CD4-positive, alpha-beta T cell treated with Interleukin-6 at 100 ng/mL for 8 hours (primary cell): Measurements from ENCODE around the gene STX3.
"Not testable (repeated sequence)": the region's sequence is repeated elsewhere in the genome, so short reads cannot be mapped to it uniquely, and the experiment has no call there.

Source experiments
- DNase-seq: peaks from one replicate; pipeline ENCODE4 v3.0.0-alpha.2; 2020; ENCODE audit warnings: mixed read lengths, low spot score

The STX3 gene

DNA sequence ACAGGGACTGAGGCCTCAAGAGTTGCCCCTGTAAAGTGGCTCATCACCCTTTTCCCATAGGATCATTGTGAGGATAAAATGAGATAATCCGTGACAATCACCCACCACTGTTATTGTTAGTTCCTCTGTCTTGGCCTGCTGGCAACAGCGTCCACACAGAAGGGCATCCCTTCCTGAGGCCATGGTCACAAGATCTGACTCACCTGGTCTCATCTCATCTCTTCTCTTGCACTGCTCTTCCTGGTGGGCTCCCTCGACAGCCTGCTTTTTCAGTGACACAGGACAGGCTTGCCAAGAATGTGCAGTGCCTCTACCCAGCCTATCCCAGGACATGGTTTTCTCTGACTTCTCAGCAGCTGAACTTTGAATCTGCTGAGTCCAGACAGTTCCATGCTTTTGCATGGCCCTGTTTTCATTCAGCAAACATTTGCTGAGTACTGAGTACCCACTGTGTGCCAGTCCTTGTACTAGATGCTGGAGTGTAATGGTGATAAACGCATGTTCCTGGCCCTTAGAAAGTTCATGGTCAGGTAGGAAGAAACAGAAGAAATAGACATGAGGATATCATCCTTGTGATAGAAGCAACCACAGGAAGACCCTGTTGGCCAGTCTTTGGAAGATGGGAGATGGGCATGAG is 3.3 kb downstream of the STX3 start:
- DNase-seq, result no peak

DNA sequence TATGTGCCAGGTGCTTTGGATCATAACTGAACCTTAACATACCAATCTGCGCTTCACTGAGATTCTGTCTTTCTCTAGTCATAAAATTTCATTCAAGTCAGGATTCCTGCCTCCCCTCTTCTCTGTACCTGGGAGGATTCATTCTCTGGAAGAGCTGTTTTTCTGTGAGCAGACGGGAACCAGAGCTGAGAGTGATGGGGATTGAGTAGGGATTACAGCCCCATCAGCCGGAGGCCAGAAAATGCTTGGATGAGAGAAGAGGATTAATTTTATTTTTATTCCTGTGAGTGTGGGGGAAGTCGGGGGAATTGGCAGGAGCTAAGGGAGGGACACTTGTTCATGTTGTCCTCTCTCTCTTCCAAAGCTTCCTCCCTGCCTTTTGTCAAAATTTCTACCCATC is 4.7 kb downstream of the STX3 start:
- no peak for DNase-seq

DNA sequence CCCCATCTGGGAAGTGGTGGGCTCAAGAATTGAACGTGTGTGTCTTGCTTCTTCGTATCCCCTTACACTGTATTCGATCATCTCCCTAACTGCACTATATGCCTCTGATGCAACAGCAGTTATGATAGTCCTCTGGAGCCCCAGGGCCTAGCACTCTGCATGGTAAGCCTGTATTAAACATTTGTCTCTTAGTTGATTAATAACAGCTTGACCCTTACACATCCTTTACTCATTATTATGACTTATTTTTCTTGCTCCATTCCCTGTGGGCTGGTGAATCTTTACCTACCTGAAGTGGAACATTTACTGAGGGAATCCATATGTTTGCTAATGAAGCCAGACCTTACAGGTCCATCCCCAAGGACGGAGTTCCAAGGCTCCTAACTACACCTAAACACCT is 5.6 kb downstream of the STX3 start:
- DNase-seq, result no peak

DNA sequence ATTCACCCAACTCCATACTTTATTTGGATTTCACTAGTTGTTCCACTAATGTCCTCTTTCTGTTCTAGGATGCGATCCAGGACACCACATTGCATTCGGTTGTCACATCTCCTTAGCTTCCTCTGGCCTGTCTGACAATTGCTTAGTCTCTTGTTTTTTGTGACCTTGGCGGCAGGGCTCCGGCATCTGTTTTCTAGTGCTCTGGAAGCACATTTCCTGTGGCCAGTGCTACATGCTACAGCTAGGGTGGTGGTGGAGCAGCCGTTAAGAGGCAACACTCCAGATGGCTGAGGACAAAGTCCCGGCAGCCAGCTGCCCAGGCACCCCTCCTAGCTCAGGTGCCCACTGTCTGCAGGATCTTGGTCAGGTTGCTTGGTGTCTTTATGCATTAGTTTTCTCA is 6.8 kb downstream of the STX3 start:
- no peak for DNase-seq

DNA sequence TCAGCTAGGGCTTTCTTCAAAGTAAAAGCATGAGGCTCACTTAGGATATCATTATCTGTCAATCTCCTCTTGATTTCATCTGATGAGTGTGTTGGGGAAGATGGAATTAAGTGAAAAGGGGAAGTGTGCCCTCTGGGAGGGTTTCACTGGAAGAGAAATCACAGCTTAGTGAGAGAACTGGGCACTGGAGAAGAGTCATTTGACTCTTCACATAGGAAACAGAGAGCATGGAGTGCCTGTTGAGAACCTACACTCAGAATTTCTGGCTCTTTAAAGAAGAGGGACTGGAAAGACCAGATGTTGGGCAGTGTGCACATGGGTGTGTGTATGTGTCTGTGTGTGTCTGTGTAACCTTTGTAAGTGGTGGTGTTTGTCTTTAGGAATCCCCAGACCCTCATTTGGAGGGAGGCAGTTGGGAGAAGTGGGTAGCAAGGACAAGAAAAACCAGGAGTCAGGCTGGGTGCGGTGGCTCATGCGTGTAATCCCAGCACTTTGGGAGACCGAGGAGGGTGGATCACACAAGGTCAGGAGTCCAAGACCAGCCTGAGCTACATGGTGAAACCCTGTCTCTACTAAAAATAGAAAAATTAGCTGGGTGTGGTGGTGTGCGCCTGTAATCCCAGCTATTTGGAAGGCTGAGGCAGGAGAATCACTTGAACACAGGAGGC is 10.0 kb downstream of the STX3 start:
- DNase-seq, result no peak

DNA sequence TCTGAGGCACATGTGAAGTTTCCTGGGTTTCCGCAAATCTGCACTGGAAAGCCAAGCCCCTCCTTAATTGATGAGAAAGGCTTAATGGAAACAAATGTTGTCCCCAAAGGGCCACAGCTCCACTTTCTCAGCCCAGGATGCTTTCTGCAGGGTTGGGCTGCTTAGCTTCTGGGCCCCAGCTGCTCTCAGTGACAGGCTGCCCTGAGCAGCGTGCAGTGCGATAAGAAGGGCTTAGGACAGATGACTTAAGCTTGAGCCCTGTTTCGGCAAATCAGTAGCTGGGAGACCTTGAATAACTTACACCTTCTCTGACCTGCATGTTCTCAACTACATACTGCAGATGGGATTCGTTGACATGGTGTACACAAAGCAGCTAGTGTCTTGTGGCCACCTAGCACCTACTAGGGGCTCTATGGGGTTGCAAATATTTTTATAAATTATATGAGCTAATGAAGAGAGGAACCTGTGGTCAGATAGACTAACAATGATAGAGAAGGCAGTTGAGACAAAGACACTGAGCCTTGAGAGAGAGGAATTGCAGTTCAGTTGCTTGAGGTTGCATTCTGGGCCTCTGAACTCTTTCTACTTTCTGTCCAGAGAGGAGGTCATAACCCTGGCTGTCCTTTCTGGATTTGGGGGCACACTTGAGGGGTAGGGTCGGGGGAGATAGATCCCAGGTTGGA is 11.5 kb downstream of the STX3 start:
- DNase-seq, result no peak

DNA sequence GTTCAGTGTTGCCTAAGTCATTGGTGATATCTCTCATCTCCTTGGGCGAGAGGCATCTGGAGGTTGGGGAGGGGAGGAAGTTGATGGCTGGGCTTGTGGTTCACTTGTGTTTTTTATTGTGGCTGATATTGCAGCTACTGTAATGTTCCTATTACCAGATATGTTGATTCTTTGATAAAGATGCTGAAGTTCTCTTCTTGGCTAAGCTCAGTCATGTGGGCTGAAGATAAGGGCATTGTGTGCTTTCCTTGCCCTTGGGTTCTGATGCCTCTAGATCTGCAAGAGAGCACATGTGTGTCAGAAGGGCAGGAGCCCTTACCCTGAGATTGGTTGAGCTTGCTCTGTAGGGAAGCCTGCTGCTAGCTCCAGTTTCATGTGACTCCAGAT is 12.0 kb downstream of the STX3 start:
- DNase-seq, result peak; percentile 41

DNA sequence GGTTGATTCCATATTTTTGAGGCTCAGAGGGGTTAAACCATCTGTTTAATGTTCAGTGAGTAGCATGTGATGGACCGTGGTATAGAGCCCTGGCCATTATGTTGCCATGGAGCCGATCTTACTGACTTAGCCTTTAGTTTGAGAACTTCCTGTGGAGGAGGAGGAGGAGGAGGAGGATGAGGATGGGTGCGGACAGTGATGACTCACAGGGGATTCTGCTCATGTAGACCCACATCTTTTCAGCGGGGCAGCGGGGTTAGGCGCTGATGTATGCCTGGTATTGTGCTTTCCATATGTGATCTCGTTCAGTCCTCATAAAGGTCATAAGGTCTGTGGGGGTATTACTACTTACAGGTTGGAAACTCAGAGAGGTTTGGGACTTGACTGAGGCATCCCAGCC is 13.9 kb downstream of the STX3 start:
- no peak for DNase-seq

DNA sequence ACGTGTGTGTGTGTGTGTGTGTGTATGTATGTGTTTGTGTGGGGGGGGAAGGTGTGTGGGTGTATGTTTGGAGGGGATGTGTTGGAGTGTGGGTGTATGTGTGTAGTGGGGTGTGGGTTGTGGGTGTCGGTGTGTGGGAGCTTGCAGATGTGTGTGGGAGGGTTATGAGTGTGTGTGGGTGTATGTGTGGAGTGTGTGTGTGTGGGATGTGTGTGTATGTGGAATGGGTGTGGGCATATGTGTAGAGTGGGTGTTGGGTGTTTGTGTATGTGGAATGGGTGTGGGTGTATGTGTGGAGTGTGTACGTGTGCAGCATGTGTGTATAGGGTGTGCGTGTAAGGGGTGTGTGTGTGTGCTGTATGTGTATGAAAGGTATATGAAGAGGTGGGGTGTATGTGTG is 14.7 kb downstream of the STX3 start:
- DNase-seq, result no peak

DNA sequence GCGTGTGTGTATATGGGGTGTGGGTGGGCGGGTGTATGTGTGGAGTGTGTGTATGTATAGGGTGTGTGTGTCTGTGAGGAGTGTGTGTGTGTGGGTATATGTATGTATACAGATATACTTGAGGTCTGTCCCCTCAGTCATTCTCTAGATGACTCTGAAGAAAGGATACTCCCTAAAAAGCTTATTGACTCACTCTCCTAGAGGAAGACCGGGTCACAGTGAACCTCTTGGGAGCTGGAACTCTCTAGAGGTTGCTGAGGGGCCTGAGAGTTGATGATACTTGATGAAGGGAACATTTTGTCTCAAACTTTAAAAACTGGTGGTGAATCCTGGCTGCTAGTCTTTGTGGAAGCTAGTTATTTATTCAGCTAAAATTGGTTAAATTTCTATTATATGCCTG is 15.1 kb downstream of the STX3 start:
- no peak for DNase-seq

DNA sequence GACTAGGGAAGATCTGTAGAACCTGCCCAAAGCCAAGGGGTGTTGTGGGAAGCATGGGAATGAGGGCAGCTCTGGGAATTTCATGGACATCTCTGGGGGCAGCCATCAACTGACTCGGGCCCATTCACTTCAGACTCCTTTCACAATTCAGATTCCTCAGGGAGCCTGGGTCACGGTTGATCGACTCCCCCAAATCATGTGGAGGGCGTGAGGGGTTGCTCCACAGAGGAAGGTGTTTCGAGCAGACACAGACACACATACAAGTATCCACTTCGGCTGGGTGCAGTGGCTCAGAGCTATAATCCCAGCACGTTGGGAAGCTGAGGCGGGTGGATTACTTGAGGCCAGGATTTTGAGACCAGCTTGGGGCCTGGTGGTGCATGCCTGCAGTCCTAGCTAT is 15.7 kb downstream of the STX3 start:
- DNase-seq, result no peak

DNA sequence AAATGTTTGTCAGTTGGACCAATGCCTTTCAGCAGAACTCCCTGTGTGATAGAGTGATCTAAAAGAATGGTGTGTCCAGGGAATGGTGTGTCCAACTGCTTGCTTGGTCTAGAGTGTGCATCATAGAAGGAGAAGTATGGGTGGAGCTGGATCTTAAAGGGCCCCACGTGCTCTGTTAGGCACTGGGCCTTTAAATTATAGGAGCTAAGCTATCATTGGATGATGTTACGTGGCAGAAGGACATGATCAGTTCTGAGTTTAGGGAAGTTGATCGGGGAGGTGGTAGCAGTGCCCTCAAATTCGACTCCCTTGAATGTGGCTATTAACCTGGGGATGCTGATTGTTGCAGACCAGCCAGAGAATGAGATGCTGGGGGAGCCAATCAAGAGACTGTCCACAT is 16.4 kb downstream of the STX3 start:
- no peak for DNase-seq

DNA sequence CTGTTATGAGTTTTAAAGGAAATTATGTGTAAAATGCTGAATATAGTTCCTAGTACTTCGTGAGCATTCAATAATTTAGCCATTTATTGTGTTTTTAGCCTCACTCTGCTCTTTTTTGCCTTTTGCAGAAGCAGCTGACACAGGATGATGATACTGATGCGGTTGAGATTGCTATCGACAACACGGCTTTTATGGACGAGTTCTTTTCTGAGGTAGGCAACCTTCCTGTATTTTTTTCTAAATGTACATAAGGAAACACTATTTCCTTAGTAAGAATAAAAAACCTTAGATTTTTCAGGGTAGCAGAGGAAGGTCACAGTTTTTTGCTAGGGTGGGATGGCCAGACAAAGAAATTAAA is 17.9 kb downstream of the STX3 start:
- DNase-seq, result no peak

DNA sequence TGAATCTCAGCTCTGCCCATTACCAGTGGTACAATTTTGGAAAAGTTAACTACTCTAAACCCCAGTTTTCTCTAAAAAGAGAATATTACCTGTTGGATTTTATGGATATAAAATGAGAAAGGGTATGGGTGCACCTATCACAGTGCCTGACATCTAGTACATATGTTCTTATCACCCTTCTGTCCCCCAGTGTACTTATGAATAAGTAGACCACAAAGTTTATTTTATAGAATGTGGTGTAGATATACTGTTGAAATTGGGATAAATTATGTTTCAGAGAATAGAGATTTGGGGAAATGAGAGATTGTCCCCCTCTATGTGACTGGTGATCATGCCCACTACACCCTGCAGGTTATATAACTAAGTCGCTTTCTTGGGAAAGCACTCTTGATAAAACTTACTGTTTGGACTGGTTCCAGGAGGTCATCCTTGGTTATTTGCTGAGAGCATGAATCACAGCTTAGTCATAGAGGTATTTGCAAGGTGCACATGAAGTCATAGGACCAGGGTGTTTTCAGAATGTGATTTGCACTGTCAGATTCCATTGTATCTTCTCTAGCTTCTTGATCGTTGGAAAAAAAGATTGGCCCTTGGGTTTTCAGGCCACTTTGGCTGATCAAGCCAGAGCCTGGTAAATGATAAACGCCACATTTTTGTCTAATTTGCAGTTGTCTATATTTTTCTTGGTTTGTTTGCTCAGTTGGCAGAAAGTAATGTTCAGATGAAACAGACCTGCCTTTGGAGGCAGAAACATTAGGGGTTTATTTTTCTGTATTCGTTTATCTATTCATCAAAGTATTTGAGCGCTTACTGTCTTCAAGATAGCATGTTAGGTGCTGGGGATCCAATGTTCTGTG is 21.3 kb downstream of the STX3 start:
- DNase-seq, result peak; percentile 24

DNA sequence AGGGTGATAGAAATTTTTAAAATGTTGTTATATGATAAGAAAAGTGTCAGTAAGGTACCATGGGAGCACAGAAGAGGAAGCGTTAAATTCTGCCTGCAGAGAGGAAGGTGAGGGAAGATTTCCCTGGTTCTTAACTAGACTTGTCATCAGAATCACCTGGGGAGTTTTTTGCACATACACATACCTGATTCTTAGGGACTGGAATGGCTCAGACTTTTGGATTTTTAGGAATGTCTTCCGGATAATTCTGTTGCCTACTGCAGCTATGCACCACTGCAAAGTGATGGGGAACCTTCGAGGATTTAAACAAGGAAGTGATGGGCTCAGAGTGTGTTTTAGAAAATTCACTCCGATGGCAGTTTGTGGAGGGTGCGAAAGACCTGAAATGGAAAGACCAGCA is 21.9 kb downstream of the STX3 start:
- DNase-seq, result no peak

DNA sequence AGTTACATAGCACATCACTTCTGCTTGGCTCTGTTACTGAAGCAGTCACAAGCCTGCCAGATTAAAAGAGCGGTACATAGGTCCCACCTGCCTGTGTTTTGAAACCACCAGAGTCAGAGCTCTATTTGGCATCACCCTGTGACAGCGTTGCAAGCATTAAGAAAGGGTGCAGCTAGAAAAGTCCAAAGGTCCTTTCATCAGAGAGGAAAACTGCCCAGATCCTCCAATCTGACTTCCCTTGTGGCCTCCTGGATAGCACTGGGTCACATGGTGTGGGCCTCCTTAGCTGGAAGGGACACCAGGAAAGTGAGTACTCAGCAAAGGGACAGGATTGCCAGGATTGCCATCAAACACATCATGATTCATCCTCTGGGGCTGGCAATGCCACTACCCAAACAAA is 22.9 kb downstream of the STX3 start:
- no peak for DNase-seq

DNA sequence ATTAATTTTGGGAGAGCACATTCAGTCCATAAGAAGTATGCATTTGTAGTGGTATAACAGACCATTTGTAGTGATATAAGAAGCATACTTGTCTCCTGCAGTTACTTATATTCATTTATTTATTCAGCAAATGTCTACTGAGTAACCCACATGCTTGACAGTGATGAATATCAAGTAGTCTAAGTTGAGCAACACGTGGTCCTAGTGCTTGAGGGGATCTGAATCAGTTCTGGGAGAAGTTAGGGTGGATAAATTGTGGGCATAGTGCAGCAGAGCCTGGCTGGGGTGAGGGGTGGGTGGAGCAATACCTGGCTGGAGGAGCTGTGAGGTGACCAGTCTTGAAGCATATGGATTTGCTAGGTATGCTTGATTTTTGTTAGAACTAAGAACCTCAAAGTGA is 24.3 kb downstream of the STX3 start:
- no peak for DNase-seq

DNA sequence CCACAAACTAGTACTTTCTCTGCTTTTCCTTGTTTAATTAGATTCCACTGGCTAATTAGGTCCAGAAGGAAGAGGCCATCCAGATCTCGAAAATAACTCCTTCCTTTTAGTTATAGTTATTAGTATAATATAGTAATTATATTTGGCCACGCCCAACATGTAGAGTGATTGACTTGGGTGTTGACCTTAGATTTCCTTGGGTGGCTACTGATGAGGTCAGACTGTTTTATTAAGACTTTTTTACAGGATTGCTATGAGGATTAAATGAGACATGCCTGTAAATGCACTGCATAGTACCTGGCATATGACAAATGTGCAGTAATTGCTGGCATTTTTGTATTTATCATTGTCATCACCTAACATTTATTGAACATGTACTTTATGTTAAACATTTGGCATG is 26.9 kb downstream of the STX3 start:
- DNase-seq, result no peak

DNA sequence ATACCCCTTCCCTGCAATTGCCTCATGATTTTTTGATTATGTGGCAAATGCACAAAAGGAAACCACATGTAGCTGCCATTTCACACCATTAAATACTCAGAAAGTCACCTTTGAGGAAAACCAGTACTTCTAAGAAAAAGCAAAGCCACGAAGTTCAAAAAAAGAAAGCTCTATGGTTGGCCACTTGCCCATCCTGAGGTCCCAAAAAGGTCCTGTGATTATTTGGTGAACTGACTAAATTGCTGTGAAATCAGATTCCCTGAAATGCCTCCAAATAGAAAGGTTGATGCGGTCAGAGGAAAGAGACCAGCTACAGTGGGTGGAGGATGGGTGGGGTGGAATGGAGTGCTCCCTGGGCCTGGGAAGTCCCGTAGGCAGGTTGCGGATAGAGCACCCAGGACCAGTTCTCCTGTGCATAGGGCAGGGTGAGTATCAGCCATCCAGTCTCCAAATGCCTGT is 28.5 kb downstream of the STX3 start:
- DNase-seq, result no peak

DNA sequence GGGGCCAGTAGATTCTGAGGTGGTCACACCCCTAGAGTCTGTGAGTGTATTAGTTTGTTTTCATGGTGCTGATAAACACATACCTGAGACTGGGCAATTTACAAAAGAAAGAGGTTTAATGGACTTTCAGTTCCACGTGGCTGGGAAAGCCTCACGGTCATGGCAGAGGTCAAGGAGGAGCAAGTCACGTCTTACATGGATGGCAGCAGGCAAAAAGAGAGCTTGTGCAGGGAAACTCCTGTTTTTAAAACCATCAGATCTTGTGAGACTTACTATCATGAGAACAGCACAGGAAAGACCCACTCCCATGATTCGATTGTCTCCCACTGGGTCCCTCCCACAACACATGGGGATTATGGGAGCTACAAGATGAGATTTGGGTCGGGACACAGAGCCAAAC is 29.3 kb downstream of the STX3 start:
- DNase-seq, result not testable (repeated sequence)

DNA sequence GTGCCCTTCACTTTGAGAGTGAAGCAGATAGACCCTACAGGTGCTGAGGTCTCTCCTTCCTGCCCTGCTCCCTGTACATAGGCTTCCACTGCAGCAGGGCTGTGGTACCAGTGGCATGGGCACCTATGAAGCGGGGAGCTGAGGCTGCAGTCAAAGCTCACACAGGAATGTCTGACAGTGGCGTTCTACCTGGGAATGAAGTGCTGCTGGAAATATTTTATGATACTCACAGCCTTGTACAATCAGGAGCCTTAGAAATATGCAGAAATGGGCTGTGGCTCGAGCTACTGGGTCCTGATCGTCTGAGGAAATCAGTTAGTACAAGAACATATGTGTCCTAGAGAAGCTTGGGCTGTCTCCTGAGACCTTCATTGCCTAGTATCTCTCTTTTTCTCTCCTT is 30.6 kb downstream of the STX3 start:
- DNase-seq, result no peak

DNA sequence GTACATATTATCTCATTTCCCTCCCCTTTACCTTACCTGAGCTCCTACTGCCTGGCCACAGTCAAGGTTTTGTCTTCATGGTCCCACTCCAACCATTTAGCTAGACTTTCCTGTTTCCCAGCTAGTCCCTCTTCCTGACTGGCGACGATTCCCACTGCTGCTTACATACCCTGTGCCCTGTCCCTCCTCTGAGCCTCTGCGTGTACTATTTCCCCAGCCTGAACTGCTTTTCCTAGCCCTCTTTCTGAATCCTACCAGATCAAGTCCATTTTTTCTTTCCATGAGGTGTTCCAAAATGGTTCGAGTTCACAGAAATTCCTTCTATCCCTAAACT is 32.0 kb downstream of the STX3 start:
- DNase-seq, result no peak

DNA sequence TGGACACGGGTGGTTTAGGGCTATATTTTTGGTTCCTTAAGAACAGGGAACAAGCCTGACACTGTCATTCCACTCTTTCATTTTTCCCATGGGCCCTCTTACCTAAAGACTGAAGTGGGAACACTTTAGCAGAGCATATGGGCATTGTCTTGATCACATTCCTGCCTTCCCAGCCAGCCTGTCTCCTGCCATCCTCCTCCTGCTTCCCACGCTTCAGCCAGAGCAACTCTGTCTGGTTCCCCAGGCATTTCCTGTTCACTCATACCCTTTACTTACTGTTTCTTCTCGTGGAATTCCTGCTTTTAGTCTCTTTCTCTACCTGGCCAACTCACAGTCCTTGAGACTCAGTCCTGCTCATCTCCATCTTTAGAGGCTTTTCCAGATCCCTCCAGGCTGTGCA is 32.6 kb downstream of the STX3 start:
- DNase-seq, result no peak
